GM19467 (cell line): ENCODE results near the gene ARID1A.

Source experiments
- ATAC-seq: cut with Tn5 transposase; IDR thresholded peaks from one replicate; pipeline ENCODE4 v1.9.1; 2021; ENCODE audit warnings: mild to moderate bottlenecking, moderate library complexity; ENCODE audit not compliant: unreplicated experiment

ARID1A gene

GRCh38 chr1:26727476-26727875 lies 31.7 kb downstream of the ARID1A start:
- ATAC-seq = no peak

GRCh38 chr1:26728645-26729044 lies 32.8 kb downstream of the ARID1A start:
- no peak for ATAC-seq

- no peak for ATAC-seq
Measured at GRCh38 chr1:26729633-26730032, 33.8 kb downstream of the ARID1A start.

GRCh38 chr1:26730695-26731094 lies 34.9 kb downstream of the ARID1A start:
- ATAC-seq = no peak

- ATAC-seq = no peak
Measured at GRCh38 chr1:26731233-26731902, 35.6 kb downstream of the ARID1A start.

- ATAC-seq = no peak
Measured at GRCh38 chr1:26733392-26733791, 37.6 kb downstream of the ARID1A start.

- ATAC-seq = no peak
Measured at GRCh38 chr1:26733982-26734381, 38.2 kb downstream of the ARID1A start.

- no peak for ATAC-seq
Measured at GRCh38 chr1:26734501-26735058, 38.8 kb downstream of the ARID1A start.

- no peak for ATAC-seq
Measured at GRCh38 chr1:26739329-26739914, 43.6 kb downstream of the ARID1A start.

GRCh38 chr1:26740023-26740634 lies 44.3 kb downstream of the ARID1A start:
- no peak for ATAC-seq

- no peak for ATAC-seq
Measured at GRCh38 chr1:26740952-26741351, 45.1 kb downstream of the ARID1A start.

GRCh38 chr1:26743426-26744059 lies 47.7 kb downstream of the ARID1A start:
- ATAC-seq = no peak

- peak; percentile 97 for ATAC-seq
Measured at GRCh38 chr1:26744075-26744959, 48.5 kb downstream of the ARID1A start.

GRCh38 chr1:26745191-26745590 lies 49.4 kb downstream of the ARID1A start:
- no peak for ATAC-seq

GRCh38 chr1:26747048-26747447 lies 51.2 kb downstream of the ARID1A start:
- ATAC-seq = no peak

GRCh38 chr1:26748351-26748750 lies 52.5 kb downstream of the ARID1A start:
- ATAC-seq = no peak

- no peak for ATAC-seq
Measured at GRCh38 chr1:26749458-26749857, 53.6 kb downstream of the ARID1A start.

- no peak for ATAC-seq
Measured at GRCh38 chr1:26750428-26750827, 54.6 kb downstream of the ARID1A start.

- no peak for ATAC-seq
Measured at GRCh38 chr1:26752519-26752918, 56.7 kb downstream of the ARID1A start.

GRCh38 chr1:26754086-26754874 lies 58.5 kb downstream of the ARID1A start:
- ATAC-seq = no peak
